Activated CD4-positive, alpha-beta T cell treated with anti-CD3 and anti-CD28 coated beads, Interleukin-2, amount 10 ng/mL, durations not matched to agents 24 days and 14 days (primary cell): ENCODE results near the gene TAF11L12. TPM values are rescaled to one million over a fixed set of nuclear protein-coding genes. Genes with fewer than 3 reads are reported as not detected.
A peak's percentile ranks its signal among the peaks of the same experiment; 100 is the strongest.
"Not testable (repeated sequence)": the region's sequence is repeated elsewhere in the genome, so short reads cannot be mapped to it uniquely, and the experiment has no call there.

Experiments used
- DNase-seq: peaks from one replicate; pipeline ENCODE4 v3.0.0; 2022
- H3K27ac Mint-ChIP-seq: one replicate; pipeline ENCODE4 v1.8.0; 2022; ENCODE audit warnings: mild to moderate bottlenecking, mixed read lengths
- H3K27me3 Mint-ChIP-seq: one replicate; pipeline ENCODE4 v1.8.0; 2022; ENCODE audit warnings: mixed read lengths
- H3K36me3 Mint-ChIP-seq: one replicate; pipeline ENCODE4 v1.8.0; 2022; ENCODE audit warnings: low read depth, mild to moderate bottlenecking, mixed read lengths
- H3K4me1 Mint-ChIP-seq: one replicate; pipeline ENCODE4 v1.8.0; 2021; ENCODE audit warnings: mixed read lengths
- H3K4me3 Mint-ChIP-seq: one replicate; pipeline ENCODE4 v1.8.0; 2022; ENCODE audit warnings: mild to moderate bottlenecking, moderate library complexity, mixed read lengths
- H3K9me3 Mint-ChIP-seq: one replicate; pipeline ENCODE4 v1.8.0; 2021; ENCODE audit warnings: mixed read lengths
- intact Hi-C: fragments of 100-400 bp; cut with micrococcal nuclease; formaldehyde crosslinking; loops from one replicate; pipeline ENCODE4 v1.15.1; 2023
- total RNA-seq: library from RNA; stranded (reverse); gene quantifications from 2 replicates; pipeline ENCODE4 v1.2.3, GENCODE V29; 2022

TAF11L12 gene
- not detected in 2 replicates for total RNA-seq

DNA sequence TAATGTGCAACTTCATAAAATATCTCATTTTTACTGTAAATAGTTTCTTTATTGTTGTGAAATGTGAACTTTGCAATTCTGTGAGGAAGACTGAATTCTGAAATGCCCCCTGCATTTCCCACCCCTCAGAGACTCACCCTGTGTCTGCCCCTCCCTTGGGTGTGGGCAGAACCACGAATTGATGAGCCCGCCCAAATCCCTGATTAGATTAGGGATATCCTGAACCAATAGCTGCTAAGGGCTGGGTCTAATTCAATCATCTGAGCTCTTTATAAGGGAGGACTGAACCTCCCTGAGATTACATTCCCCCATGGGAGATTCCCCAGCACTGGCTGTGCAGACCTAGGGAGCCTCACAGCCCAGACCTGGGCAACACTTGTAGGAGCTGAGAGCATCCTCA, at the start of gene TAF11L12:
TAF11L12 (plus strand) TSS at position 301 of the 400 bp plus-strand sequence.
- H3K36me3 Mint-ChIP-seq, H3K27ac Mint-ChIP-seq, DNase-seq, H3K4me1 Mint-ChIP-seq, H3K9me3 Mint-ChIP-seq, H3K27me3 Mint-ChIP-seq, intact Hi-C loops, H3K4me3 Mint-ChIP-seq: not testable (repeated sequence)

DNA sequence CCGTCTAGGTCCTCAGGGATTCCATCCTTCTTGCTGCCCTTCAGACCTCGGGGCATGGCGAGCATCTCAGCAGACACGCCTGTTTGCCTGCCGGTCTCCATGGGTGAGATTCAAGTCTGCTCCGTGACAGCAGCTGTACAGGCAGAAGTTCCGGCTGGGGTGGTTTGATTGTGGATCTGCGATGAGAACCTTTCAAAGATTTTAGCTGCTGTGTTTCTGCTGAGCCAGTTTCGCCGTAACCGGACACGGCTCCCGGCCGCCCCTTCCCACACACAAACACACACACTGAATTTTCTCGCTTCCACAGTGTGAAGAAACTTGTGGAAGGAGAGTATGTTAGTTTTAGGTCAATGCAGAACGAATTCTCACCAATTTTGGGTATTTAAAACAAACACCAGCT, 24.5 kb upstream of the TAF11L12 start, which contains the start of gene TAF11L7:
TAF11L7 (minus strand) TSS at position 101 of the 400 bp plus-strand sequence.
- H3K27me3 Mint-ChIP-seq, intact Hi-C loops, H3K36me3 Mint-ChIP-seq, H3K4me1 Mint-ChIP-seq, H3K4me3 Mint-ChIP-seq, H3K9me3 Mint-ChIP-seq, H3K27ac Mint-ChIP-seq, DNase-seq: not testable (repeated sequence)

DNA sequence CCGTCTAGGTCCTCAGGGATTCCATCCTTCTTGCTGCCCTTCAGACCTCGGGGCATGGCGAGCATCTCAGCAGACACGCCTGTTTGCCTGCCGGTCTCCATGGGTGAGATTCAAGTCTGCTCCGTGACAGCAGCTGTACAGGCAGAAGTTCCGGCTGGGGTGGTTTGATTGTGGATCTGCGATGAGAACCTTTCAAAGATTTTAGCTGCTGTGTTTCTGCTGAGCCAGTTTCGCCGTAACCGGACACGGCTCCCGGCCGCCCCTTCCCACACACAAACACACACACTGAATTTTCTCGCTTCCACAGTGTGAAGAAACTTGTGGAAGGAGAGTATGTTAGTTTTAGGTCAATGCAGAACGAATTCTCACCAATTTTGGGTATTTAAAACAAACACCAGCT, 19.3 kb upstream of the TAF11L12 start, which contains the start of gene TAF11L8:
TAF11L8 (minus strand) TSS at position 101 of the 400 bp plus-strand sequence.
- H3K4me1 Mint-ChIP-seq, H3K36me3 Mint-ChIP-seq, H3K27me3 Mint-ChIP-seq, DNase-seq, H3K4me3 Mint-ChIP-seq, intact Hi-C loops, H3K9me3 Mint-ChIP-seq, H3K27ac Mint-ChIP-seq: not testable (repeated sequence)

DNA sequence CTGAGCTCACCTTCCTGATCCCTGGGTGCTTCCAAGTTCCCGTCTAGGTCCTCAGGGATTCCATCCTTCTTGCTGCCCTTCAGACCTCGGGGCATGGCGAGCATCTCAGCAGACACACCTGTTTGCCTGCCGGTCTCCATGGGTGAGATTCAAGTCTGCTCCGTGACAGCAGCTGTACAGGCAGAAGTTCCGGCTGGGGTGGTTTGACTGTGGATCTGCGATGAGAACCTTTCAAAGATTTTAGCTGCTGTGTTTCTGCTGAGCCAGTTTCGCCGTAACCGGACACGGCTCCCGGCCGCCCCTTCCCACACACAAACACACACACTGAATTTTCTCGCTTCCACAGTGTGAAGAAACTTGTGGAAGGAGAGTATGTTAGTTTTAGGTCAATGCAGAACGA, 15.9 kb upstream of the TAF11L12 start, which contains the start of gene TAF11L9:
TAF11L9 (minus strand) TSS at position 140 of the 400 bp plus-strand sequence.
- DNase-seq = peak; percentile 28
- H3K27ac Mint-ChIP-seq, H3K27me3 Mint-ChIP-seq, intact Hi-C loops, H3K9me3 Mint-ChIP-seq, H3K4me3 Mint-ChIP-seq, H3K4me1 Mint-ChIP-seq, H3K36me3 Mint-ChIP-seq: not testable (repeated sequence)

DNA sequence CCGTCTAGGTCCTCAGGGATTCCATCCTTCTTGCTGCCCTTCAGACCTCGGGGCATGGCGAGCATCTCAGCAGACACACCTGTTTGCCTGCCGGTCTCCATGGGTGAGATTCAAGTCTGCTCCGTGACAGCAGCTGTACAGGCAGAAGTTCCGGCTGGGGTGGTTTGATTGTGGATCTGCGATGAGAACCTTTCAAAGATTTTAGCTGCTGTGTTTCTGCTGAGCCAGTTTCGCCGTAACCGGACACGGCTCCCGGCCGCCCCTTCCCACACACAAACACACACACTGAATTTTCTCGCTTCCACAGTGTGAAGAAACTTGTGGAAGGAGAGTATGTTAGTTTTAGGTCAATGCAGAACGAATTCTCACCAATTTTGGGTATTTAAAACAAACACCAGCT, 12.5 kb upstream of the TAF11L12 start, which contains the start of gene TAF11L10:
TAF11L10 (minus strand) TSS at position 101 of the 400 bp plus-strand sequence.
- H3K27ac Mint-ChIP-seq, H3K36me3 Mint-ChIP-seq, H3K4me1 Mint-ChIP-seq, H3K4me3 Mint-ChIP-seq, H3K27me3 Mint-ChIP-seq, H3K9me3 Mint-ChIP-seq, intact Hi-C loops, DNase-seq: not testable (repeated sequence)

DNA sequence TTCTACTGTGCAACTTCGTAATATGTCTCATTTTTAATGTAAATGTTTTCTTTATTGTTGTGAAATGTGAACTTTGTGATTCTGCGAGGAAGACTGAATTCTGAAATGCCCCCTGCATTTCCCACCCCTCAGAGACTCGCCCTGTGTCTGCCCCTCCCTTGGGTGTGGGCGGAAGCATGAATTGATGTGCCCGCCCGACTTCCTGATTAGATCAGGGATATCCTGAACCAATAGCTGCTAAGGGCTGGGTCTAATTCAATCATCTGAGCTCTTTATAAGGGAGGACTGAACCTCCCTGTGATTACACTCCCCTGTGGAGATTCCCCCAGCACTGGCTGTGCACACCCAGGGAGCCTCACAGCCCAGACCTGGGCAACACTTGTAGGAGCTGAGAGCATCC, 6.3 kb upstream of the TAF11L12 start, which contains the start of gene TAF11L11:
TAF11L11 (plus strand) TSS at position 304 of the 400 bp plus-strand sequence.
- H3K4me3 Mint-ChIP-seq, H3K27ac Mint-ChIP-seq, H3K27me3 Mint-ChIP-seq, H3K36me3 Mint-ChIP-seq, intact Hi-C loops, H3K4me1 Mint-ChIP-seq: not testable (repeated sequence)
- DNase-seq = peak; percentile 21
- peaks cover 15% of the 10 kb centered on the region for H3K9me3 Mint-ChIP-seq

DNA sequence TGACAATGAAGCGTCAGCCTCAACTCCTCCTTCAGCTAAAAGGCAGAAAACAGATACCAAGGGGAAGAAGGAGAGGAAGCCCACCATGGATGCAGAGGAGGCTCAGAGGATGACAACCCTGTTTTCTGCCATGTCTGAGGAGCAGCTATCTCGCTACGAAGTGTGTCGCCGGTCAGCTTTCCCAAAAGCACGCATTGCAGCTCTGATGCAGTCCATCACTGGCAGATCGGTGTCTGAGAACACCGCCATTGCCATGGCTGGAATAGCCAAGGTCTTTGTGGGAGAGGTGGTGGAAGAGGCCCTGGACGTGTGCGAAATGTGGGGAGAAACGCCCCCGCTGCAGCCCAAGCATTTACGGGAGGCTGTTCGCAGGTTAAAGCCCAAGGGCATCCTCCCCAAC, 5.2 kb upstream of the TAF11L12 start:
- Mint-ChIP-seq H3K4me1 (no peaks in the 10 kb centered on the region), H3K27me3 (no peaks in the 10 kb centered on the region), H3K9me3 (peaks cover 15% of the 10 kb centered on the region), H3K4me3 (no peak overlapping the region), H3K27ac (no peak overlapping the region), H3K36me3 (no peaks in the 10 kb centered on the region)
- peak; percentile 23 for DNase-seq
- intact Hi-C loops = no loop called here

DNA sequence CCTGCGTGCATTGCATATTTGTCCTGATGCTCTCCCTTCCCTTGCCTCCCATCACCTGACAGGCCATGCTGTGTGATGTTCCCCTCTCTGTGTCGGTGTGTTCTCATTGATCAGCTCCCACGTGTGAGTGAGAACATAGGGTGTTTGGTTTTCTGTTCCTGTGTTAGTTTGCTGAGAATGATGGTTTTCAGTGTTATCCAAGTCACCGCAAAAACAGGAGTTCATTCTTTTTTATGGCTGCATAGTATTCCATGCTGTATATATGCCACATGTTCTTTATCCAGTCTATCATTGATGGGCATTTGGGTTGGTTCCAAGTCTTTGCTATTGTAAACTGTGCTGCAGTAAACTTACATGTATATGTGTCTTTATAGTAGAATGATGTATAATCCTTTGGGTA, 2.7 kb upstream of the TAF11L12 start:
- peaks cover 12% of the 10 kb centered on the region for H3K9me3 Mint-ChIP-seq
- H3K4me3 Mint-ChIP-seq, H3K27me3 Mint-ChIP-seq, H3K4me1 Mint-ChIP-seq, intact Hi-C loops, H3K36me3 Mint-ChIP-seq, DNase-seq, H3K27ac Mint-ChIP-seq: not testable (repeated sequence)

DNA sequence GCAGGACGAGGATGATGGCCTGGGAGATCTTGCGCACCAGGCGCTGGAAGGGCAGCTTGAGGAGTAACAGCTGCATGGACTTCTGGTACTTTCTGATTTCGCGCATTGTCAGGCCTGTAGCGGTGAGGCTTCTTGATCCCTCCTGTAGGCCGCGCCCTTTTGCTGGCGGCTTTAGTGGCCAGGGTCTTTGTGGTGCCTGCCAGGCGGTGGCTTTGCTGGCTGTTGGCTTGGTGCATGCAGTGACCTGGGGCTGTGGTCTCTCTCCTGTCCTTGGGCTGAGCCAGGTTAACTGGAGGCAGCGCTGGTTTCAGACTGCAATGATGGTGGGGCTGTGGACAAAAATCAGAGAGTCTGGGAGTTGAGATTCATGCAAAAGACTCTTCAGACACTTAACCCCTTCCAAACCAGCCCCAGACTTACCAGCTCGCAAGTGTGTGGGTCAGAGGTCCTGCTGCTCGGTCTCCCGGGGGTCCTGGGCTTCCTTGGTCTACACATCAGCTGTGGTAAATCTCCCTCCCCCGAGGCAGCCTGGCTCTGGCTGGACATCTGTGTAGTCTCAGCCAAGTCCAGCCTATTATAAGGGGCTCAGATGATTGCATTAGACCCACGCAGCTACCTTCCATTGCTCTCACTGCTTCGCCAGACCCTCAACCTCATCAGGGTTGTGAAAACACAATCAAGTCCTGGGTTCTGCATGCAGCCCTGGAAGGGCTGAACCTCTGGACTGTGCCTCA, 4.8 kb downstream of the TAF11L12 start:
- no peak for DNase-seq
- H3K4me3 Mint-ChIP-seq = no peak overlapping the region
- no peak overlapping the region for H3K27ac Mint-ChIP-seq
- intact Hi-C loops = no loop called here
- no peaks in the 10 kb centered on the region for H3K36me3 Mint-ChIP-seq
- no peaks in the 10 kb centered on the region for H3K9me3 Mint-ChIP-seq
- no peaks in the 10 kb centered on the region for H3K27me3 Mint-ChIP-seq
- no peaks in the 10 kb centered on the region for H3K4me1 Mint-ChIP-seq

DNA sequence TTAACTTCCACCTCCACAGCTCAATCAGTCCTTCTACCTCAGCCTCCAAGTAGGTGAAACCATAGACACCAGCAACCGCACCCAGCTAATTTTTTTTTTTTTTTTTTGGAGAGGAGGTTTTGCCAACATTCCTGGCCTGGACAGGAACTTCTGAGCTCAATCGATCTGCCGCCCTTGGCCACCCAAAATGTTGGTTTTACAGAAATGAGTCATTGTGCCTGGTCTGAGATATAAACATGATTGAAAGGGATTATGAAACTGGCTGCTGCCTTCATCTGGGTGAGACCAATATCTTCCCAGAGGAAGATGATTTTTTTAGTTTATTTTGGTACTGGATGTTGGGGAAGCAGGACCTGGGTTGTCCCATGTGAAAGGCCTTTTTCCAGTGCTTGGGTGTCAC, 9.2 kb downstream of the TAF11L12 start:
- H3K9me3 Mint-ChIP-seq = peaks cover 9% of the 10 kb centered on the region
- DNase-seq = no peak
- H3K27me3 Mint-ChIP-seq = no peaks in the 10 kb centered on the region
- no peaks in the 10 kb centered on the region for H3K36me3 Mint-ChIP-seq
- no peaks in the 10 kb centered on the region for H3K4me1 Mint-ChIP-seq
- no peak overlapping the region for H3K4me3 Mint-ChIP-seq
- H3K27ac Mint-ChIP-seq = no peak overlapping the region
- intact Hi-C loops = no loop called here

DNA sequence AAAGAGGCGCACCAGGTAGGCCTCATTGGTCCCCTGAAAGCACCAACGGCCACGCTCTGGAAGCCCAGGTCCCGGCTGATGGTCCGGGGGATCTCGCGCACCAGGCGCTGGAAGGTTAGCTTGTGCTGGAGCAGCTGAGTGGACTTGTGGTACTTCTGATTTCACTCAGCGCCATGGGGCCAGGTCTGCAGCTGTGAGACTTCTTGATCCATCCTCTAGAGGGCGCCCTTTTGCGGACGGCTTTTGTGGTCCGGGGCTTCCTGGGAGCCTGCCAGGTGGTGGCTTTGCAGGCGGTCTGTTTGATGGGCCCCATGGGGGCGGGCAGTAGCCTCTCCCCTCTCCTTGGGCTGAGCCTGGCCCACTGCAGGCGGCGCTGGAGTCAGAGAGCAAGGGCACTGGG, 10.4 kb downstream of the TAF11L12 start:
- intact Hi-C loops = no loop called here
- Mint-ChIP-seq H3K4me1 (no peaks in the 10 kb centered on the region), H3K4me3 (no peak overlapping the region), H3K9me3 (peaks cover 9% of the 10 kb centered on the region), H3K27me3 (no peaks in the 10 kb centered on the region), H3K36me3 (no peaks in the 10 kb centered on the region), H3K27ac (no peak overlapping the region)
- no peak for DNase-seq

DNA sequence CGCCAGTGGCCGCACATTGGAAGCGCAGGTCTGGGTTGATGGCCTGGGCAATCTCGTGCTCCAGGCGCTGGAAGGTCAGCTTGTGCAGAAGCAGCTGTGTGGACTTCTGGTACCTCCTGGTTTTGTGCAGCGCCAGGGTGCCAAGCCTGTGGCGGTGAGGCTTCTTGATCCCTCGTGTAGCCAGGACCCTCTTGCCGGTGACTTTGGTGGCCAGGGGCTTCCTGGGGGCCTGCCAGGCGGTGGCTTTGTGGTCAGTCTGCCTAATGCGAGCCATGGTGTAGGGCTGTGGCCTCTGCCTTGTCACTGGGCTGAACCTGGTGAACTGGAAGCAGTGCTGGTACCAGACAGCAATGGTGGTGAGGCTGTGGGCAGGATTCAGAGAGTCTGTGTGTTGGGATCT, 15.5 kb downstream of the TAF11L12 start:
- no peak overlapping the region for H3K4me3 Mint-ChIP-seq
- no peak overlapping the region for H3K27ac Mint-ChIP-seq
- peaks cover 6% of the 10 kb centered on the region for H3K9me3 Mint-ChIP-seq
- no peaks in the 10 kb centered on the region for H3K4me1 Mint-ChIP-seq
- H3K27me3 Mint-ChIP-seq = no peaks in the 10 kb centered on the region
- intact Hi-C loops = no loop called here
- no peaks in the 10 kb centered on the region for H3K36me3 Mint-ChIP-seq
- no peak for DNase-seq

DNA sequence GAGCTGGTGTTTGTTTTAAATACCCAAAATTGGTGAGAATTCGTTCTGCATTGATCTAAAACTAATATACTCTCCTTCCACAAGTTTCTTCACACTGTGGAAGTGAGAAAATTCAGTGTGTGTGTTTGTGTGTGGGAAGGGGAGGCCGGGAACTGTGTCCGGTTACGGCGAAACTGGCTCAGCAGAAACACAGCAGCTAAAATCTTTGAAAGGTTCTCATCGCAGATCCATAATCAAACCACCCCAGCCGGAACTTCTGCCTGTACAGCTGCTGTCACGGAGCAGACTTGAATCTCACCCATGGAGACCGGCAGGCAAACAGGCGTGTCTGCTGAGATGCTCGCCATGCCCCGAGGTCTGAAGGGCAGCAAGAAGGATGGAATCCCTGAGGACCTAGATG, 21.6 kb downstream of the TAF11L12 start, which contains the start of gene TAF11L13:
TAF11L13 (plus strand) TSS at position 301 of the 400 bp plus-strand sequence.
- H3K27ac Mint-ChIP-seq, H3K4me3 Mint-ChIP-seq, H3K4me1 Mint-ChIP-seq, DNase-seq, intact Hi-C loops, H3K9me3 Mint-ChIP-seq, H3K36me3 Mint-ChIP-seq, H3K27me3 Mint-ChIP-seq: not testable (repeated sequence)

DNA sequence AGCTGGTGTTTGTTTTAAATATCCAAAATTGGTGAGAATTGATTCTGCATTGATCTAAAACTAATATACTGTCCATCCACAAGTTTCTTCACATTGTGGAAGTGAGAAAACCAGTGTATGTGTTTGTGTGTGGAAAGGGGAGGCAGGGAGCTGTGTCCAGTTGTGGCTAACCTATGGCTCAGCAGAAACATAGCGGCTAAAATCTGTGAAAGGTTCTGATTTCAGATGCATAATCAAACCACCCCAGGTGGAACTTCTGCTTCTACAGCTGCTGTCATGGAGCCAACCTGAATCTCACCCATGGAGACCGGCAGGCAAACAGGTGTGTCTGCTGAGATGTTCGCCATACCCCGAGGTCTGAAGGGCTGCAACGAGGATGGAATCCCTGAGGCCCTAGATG, 24.0 kb downstream of the TAF11L12 start, which contains the start of gene TAF11L14:
TAF11L14 (plus strand) TSS at position 301 of the 400 bp plus-strand sequence.
- Mint-ChIP-seq H3K9me3 (peaks cover 12% of the 10 kb centered on the region), H3K27me3 (no peaks in the 10 kb centered on the region)
- intact Hi-C loops = no loop called here

More for the DNA sequence above, 24.0 kb downstream of the TAF11L12 start, which contains the start of gene TAF11L14:
- H3K4me3 Mint-ChIP-seq = no peak within 1 kb of the TSS
- no peaks in the 10 kb centered on the region for H3K36me3 Mint-ChIP-seq
- H3K27ac Mint-ChIP-seq = no peak within 1 kb of the TSS
- H3K4me1 Mint-ChIP-seq = no peaks in the 10 kb centered on the region
- no peak for DNase-seq
